Measurements from ENCODE around the gene LIN9.
A peak's percentile ranks its signal among the peaks of the same experiment; 100 is the strongest.
"Not testable (repeated sequence)": the region's sequence is repeated elsewhere in the genome, so short reads cannot be mapped to it uniquely, and the experiment has no call there.

Gene LIN9

DNA sequence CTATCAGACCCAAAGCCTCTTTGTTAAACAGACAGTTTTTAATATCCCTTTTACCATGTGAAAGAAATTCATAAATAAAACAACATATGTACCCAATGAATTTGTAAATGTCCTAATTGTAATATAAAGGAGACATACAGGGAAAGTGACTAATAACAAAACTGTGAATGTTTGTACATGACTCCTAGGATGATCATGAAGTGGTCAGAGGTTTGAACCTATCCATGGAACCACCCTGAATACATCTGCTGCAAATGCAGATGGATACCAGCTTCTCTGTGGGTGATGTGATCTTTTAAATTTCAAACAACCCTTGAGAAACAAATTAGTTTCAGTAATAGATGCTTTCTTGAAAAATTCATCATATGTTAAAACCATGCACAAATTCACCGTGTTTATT lies 105.7 kb downstream of the LIN9 start:
- H3K27ac ChIP-seq = no peak overlapping the region
- TF ChIP-seq ZFX (IDR thresholded peaks at IDR 0.05) = no peak
- TF ChIP-seq, protein P1, sequence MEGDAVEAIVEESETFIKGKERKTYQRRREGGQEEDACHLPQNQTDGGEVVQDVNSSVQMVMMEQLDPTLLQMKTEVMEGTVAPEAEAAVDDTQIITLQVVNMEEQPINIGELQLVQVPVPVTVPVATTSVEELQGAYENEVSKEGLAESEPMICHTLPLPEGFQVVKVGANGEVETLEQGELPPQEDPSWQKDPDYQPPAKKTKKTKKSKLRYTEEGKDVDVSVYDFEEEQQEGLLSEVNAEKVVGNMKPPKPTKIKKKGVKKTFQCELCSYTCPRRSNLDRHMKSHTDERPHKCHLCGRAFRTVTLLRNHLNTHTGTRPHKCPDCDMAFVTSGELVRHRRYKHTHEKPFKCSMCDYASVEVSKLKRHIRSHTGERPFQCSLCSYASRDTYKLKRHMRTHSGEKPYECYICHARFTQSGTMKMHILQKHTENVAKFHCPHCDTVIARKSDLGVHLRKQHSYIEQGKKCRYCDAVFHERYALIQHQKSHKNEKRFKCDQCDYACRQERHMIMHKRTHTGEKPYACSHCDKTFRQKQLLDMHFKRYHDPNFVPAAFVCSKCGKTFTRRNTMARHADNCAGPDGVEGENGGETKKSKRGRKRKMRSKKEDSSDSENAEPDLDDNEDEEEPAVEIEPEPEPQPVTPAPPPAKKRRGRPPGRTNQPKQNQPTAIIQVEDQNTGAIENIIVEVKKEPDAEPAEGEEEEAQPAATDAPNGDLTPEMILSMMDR (conservative IDR thresholded peaks at IDR 0.05) = no peak

DNA sequence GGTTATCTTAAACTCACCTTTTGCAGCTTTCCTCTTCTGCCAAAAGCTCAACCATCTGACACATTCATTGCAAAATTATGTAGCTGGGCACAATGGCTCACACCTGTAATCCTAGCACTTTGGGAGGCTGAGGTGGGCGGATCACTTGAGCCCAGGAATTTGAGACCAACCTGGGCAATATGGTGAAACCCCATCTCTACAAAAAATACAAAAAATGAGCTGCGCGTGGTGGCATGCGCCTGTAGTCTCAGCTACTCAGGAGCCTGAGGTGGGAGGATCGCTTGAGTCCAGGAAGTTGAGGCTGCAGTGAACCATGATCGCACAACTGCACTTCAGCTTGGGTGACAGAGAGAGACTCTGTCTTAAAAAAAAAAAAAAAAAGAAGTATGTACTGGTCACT lies 106.3 kb downstream of the LIN9 start:
- H3K27ac ChIP-seq = not testable (repeated sequence)

- H3K27ac ChIP-seq = no peak overlapping the region
- TF ChIP-seq ZFX (IDR thresholded peaks at IDR 0.05) = no peak
- TF ChIP-seq, protein P1 (conservative IDR thresholded peaks at IDR 0.05) = no peak
Measured at GRCh38 chr1:226202246-226202645, 106.7 kb downstream of the LIN9 start.

DNA sequence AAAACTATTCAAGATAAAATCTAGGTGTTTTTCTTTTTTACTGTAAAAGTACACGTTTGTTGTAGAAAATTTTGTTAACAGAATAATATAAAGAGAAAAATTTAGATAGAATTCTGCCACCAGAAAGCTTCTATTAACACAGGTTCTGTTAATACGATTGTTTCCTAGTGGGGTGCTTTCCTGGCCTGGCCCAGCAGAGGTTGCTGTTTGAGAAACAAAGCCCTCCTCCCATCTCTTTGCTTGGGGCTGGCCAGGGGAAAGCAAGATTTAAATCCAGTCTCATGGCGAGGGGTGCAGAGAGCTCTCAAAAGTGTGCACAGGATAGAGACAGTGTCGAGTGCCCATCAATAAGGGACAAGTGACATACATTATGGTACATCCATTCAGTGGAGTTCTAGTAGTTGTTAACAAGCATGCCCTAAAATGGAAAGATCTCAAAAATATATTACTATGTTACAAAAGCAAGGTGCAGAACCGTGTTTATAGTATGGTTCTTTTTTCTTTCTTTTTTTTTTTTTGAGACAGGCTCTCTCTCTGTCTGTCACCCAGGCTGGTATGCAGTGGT lies 107.9 kb downstream of the LIN9 start:
- no peak overlapping the region for H3K27ac ChIP-seq
- TF ChIP-seq, protein P1 (conservative IDR thresholded peaks at IDR 0.05) = no peak; the same call in 1 of the 2 replicates
- no peak for TF ChIP-seq ZFX (IDR thresholded peaks at IDR 0.05)

DNA sequence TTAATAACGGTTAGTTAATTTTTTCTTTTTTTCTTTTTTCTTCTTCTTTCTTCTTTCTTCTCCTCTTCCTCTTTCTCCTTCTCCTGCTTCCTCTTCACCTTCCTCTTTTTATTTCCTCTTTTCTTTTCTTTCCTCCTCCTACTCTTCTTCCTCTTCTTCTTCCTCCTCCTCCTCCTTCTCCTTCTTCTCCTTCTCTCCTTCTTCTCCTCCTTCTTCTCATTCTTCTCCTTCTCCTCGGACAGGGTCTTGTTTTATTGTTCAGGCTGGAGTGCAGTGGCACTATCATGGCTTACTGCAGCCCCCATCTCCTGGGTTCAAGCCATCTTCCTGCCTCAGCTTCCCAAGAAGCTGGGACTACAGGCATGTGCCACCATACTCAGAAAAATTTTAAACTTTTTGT lies 109.0 kb downstream of the LIN9 start:
- TF ChIP-seq ZFX (IDR thresholded peaks at IDR 0.05) = no peak
- TF ChIP-seq, protein P1 (conservative IDR thresholded peaks at IDR 0.05) = no peak
- H3K27ac ChIP-seq = no peak overlapping the region

GRCh38 chr1:226195144-226195543 lies 113.8 kb downstream of the LIN9 start:
- H3K27ac ChIP-seq = no peak overlapping the region
- TF ChIP-seq, protein P1 (conservative IDR thresholded peaks at IDR 0.05) = no peak
- no peak for TF ChIP-seq ZFX (IDR thresholded peaks at IDR 0.05)

DNA sequence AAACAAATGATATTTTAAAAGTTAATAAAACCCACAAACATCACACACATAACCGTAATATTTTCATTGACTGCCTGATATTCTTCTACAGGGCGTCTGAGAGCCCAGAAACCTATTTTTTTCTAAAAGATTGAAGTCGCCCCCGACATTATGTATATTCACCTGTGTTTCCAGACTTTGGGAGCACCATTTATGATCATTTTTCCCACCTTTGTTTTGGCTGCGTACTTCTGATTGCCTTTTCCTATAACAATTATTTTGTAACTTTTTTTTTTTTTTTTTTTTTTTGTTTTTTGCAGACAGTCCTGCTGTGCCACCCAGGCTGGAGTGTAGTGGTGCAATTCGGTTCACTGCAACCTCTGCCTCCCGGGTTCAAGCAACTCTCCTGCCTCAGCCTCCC lies 121.6 kb downstream of the LIN9 start:
- peak overlapping the region; percentile 83 for H3K27ac ChIP-seq
- TF ChIP-seq, protein P1 (conservative IDR thresholded peaks at IDR 0.05) = no peak
- TF ChIP-seq ZFX (IDR thresholded peaks at IDR 0.05) = no peak

DNA sequence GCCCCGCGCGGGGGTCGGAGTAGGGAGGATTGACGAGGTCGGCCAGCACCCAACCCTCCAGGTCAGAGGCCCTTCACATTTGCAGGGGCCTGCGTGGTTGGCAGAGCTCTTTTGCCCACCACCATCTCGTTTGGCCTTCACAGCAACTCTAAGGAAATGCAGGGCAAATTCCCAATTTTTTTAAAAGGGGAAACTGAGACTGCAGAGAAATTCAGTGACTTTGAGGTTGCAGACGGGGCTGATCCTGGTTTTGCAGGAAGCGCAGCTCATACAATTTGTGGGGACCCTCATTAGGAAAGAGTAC lies 122.0 kb downstream of the LIN9 start:
- TF ChIP-seq, protein P1 (conservative IDR thresholded peaks at IDR 0.05) = no peak
- TF ChIP-seq ZFX (IDR thresholded peaks at IDR 0.05) = no peak
- H3K27ac ChIP-seq = peak overlapping the region; percentile 83
